ENCODE measurements around the gene WNT9B. TPM values are rescaled to one million over a fixed set of nuclear protein-coding genes. Genes with fewer than 3 reads are reported as not detected.

WNT9B gene
- total and polyA plus RNA-seq, 4 donors: 0.08 to 0.14 (median 0.10) TPM; not detected in 1

DNA sequence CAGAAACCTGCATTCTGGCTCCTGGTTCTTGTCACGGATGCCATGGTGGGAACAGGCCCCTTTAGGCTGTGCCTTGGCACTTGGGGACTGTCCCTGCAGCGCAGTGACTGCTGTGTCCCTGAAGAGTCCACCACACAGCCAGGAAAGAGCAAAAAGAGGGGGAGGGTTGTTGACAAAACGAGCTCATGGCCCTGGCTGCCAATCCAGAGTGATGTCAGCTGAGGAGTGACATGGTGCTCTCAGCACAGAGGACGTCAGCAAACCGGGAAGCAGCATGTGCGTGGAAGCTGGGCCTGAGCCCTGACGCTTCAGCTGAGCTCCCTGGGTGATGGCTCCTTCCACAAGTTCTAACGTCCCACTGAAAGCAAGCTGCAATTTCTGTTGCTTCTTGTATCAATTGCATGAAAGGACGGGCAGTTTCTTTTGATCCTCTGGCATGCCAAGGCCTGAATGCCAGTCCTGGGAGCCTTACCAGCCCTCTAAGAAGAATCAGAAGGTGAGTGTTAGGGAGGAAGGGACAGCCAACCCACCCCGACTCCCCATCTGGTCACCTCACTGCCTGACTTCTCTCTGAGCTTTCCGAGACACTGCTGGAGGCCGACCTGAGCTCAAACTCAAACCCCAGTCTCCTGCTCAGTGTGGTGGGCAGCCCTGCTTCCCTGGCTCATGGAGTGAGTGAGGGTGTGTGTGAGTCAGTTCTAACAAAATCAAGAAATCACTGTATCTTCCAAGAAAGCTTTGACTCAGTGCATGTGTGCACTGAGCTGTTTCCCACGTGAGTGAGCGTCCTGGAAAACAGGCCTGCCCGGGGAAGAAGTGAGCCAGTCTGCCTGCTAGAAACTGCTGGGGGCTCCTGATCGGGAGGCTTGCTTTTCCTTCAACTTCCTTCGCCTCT is 18.2 kb upstream of the WNT9B start:
- 69% methylated on average over 17 of the region's 17 CpGs for WGBS
- no peak overlapping the region for H3K9ac ChIP-seq (ENCODE audit: low read depth in 1 of 2, low read length in 2 of 2)
- H3K4me3 ChIP-seq (ENCODE audit: low read depth in 1 of 3, low read length in 3 of 3): no peak overlapping the region
- TF ChIP-seq TAF1 (conservative IDR thresholded peaks at IDR 0.05) (no peak), FOXA2 (IDR thresholded peaks at IDR 0.05) (peak; percentile 60), RXRA (IDR thresholded peaks at IDR 0.05) (peak in 1 of 2 donors; percentile 12)
- H3K9me3 ChIP-seq (ENCODE audit: control insufficient read depth in 4 of 4, low read length in 3 of 4): no peaks in the 10 kb centered on the region
- H3K27me3 ChIP-seq (ENCODE audit: control insufficient read depth in 4 of 4, insufficient read depth in 4 of 4, low read length in 3 of 4): no peaks in the 10 kb centered on the region
- no peaks in the 10 kb centered on the region for H3K36me3 ChIP-seq (ENCODE audit: control insufficient read depth in 4 of 4, insufficient read depth in 3 of 4, low read depth in 1 of 4, low read length in 3 of 4)
- DNase-seq (ENCODE audit: low spot score): no peak
- no peak overlapping the region for H3K27ac ChIP-seq (ENCODE audit: low read depth in 1 of 2, low read length in 2 of 2)
- peaks cover 0 to 9% (median 1%) of the 10 kb centered on the region in 4 donors for H3K4me1 ChIP-seq (ENCODE audit: control insufficient read depth in 4 of 4, insufficient read depth in 4 of 4, low read length in 3 of 4)

DNA sequence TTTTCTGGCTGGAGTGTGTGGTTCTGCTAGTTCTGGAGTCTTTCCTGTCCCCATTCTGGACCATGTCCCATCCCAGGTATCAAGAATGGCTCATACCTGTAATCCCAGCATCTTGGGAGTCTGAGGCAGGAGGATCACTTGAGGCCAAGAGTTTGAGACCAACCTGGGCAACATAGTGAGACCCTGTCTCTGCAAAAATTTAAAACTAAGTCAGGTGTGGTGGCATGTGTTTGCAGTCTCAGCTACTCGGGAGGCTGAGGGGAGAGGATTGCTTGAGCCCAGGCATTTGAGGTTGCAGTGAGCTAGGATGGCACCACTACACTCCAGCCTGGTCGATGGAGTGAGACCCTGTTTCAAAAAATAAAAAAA is 17.6 kb upstream of the WNT9B start:
- no peaks in the 10 kb centered on the region for H3K36me3 ChIP-seq (ENCODE audit: control insufficient read depth in 4 of 4, insufficient read depth in 3 of 4, low read depth in 1 of 4, low read length in 3 of 4)
- H3K27ac ChIP-seq (ENCODE audit: low read depth in 1 of 2, low read length in 2 of 2): no peak overlapping the region
- H3K27me3 ChIP-seq (ENCODE audit: control insufficient read depth in 4 of 4, insufficient read depth in 4 of 4, low read length in 3 of 4): no peaks in the 10 kb centered on the region
- TF ChIP-seq, protein P1, sequence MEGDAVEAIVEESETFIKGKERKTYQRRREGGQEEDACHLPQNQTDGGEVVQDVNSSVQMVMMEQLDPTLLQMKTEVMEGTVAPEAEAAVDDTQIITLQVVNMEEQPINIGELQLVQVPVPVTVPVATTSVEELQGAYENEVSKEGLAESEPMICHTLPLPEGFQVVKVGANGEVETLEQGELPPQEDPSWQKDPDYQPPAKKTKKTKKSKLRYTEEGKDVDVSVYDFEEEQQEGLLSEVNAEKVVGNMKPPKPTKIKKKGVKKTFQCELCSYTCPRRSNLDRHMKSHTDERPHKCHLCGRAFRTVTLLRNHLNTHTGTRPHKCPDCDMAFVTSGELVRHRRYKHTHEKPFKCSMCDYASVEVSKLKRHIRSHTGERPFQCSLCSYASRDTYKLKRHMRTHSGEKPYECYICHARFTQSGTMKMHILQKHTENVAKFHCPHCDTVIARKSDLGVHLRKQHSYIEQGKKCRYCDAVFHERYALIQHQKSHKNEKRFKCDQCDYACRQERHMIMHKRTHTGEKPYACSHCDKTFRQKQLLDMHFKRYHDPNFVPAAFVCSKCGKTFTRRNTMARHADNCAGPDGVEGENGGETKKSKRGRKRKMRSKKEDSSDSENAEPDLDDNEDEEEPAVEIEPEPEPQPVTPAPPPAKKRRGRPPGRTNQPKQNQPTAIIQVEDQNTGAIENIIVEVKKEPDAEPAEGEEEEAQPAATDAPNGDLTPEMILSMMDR (IDR thresholded peaks at IDR 0.05; ENCODE audit: low read depth, low read length, missing input control): no peak
- TF ChIP-seq RAD21 (IDR thresholded peaks at IDR 0.05) (no peak), HNF4G (IDR thresholded peaks at IDR 0.05) (no peak), RXRA (IDR thresholded peaks at IDR 0.05) (no peak), EGR1 (IDR thresholded peaks at IDR 0.05; ENCODE audit: low read depth in 2 of 2) (no peak), SP1 (IDR thresholded peaks at IDR 0.05) (no peak)
- TF ChIP-seq, protein P2, sequence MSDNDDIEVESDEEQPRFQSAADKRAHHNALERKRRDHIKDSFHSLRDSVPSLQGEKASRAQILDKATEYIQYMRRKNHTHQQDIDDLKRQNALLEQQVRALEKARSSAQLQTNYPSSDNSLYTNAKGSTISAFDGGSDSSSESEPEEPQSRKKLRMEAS (IDR thresholded peaks at IDR 0.05): no peak
- peaks cover 0 to 9% (median 1%) of the 10 kb centered on the region in 4 donors for H3K4me1 ChIP-seq (ENCODE audit: control insufficient read depth in 4 of 4, insufficient read depth in 4 of 4, low read length in 3 of 4)
- WGBS: 88% methylated on average over 2 of the region's 2 CpGs
- DNase-seq (ENCODE audit: low spot score): no peak
- no peaks in the 10 kb centered on the region for H3K9me3 ChIP-seq (ENCODE audit: control insufficient read depth in 4 of 4, low read length in 3 of 4)
- no peak overlapping the region for H3K9ac ChIP-seq (ENCODE audit: low read depth in 1 of 2, low read length in 2 of 2)
- no peak overlapping the region for H3K4me3 ChIP-seq (ENCODE audit: low read depth in 1 of 3, low read length in 3 of 3)

DNA sequence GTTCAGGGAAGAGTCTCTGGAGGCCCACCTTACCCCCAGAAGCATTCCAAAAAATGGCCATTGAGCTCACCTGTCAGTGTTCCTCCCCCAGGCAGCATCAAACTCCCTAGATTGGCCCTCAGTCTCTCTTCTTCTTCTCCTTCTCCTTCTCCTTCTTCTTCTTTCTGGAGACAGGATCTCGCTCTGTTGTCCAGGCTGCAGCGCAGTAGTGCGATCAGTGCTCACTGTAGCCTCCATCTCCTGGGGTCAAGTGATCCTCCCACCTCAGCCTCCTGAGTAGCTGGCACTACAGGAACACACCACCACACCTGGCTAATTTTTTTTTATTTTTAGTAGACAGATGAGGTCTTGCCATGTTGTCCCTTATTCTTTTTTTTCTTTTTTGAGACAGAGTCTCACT is 16.5 kb upstream of the WNT9B start:
- Histone ChIP-seq H3K9me3 (ENCODE audit: control insufficient read depth in 4 of 4, low read length in 3 of 4) (no peaks in the 10 kb centered on the region), H3K27ac (ENCODE audit: low read depth in 1 of 2, low read length in 2 of 2) (no peak overlapping the region), H3K4me3 (ENCODE audit: low read depth in 1 of 3, low read length in 3 of 3) (no peak overlapping the region), H3K4me1 (ENCODE audit: control insufficient read depth in 4 of 4, insufficient read depth in 4 of 4, low read length in 3 of 4) (peaks cover 0 to 9% (median 1%) of the 10 kb centered on the region in 4 donors), H3K9ac (ENCODE audit: low read depth in 1 of 2, low read length in 2 of 2) (no peak overlapping the region), H3K27me3 (ENCODE audit: control insufficient read depth in 4 of 4, insufficient read depth in 4 of 4, low read length in 3 of 4) (no peaks in the 10 kb centered on the region), H3K36me3 (ENCODE audit: control insufficient read depth in 4 of 4, insufficient read depth in 3 of 4, low read depth in 1 of 4, low read length in 3 of 4) (no peaks in the 10 kb centered on the region)
- DNase-seq (ENCODE audit: low spot score): no peak
- WGBS: 100% methylated on average over 3 of the region's 3 CpGs
- TF ChIP-seq, protein P2 (IDR thresholded peaks at IDR 0.05): no peak
- TF ChIP-seq RAD21 (IDR thresholded peaks at IDR 0.05): no peak
- no peak for TF ChIP-seq EGR1 (IDR thresholded peaks at IDR 0.05; ENCODE audit: low read depth in 2 of 2)
- TF ChIP-seq, protein P1 (IDR thresholded peaks at IDR 0.05; ENCODE audit: low read depth, low read length, missing input control): no peak
- no peak for TF ChIP-seq SP1 (IDR thresholded peaks at IDR 0.05)
- no peak for TF ChIP-seq HNF4A (conservative IDR thresholded peaks at IDR 0.05)
- TF ChIP-seq RXRA (IDR thresholded peaks at IDR 0.05): no peak
- TF ChIP-seq HNF4G (IDR thresholded peaks at IDR 0.05): no peak
- no peak for TF ChIP-seq TAF1 (conservative IDR thresholded peaks at IDR 0.05)
- TF ChIP-seq, protein P3, sequence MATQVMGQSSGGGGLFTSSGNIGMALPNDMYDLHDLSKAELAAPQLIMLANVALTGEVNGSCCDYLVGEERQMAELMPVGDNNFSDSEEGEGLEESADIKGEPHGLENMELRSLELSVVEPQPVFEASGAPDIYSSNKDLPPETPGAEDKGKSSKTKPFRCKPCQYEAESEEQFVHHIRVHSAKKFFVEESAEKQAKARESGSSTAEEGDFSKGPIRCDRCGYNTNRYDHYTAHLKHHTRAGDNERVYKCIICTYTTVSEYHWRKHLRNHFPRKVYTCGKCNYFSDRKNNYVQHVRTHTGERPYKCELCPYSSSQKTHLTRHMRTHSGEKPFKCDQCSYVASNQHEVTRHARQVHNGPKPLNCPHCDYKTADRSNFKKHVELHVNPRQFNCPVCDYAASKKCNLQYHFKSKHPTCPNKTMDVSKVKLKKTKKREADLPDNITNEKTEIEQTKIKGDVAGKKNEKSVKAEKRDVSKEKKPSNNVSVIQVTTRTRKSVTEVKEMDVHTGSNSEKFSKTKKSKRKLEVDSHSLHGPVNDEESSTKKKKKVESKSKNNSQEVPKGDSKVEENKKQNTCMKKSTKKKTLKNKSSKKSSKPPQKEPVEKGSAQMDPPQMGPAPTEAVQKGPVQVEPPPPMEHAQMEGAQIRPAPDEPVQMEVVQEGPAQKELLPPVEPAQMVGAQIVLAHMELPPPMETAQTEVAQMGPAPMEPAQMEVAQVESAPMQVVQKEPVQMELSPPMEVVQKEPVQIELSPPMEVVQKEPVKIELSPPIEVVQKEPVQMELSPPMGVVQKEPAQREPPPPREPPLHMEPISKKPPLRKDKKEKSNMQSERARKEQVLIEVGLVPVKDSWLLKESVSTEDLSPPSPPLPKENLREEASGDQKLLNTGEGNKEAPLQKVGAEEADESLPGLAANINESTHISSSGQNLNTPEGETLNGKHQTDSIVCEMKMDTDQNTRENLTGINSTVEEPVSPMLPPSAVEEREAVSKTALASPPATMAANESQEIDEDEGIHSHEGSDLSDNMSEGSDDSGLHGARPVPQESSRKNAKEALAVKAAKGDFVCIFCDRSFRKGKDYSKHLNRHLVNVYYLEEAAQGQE (IDR thresholded peaks at IDR 0.05): no peak
- no peak for TF ChIP-seq FOXA1 (IDR thresholded peaks at IDR 0.05)
- TF ChIP-seq, protein P4, sequence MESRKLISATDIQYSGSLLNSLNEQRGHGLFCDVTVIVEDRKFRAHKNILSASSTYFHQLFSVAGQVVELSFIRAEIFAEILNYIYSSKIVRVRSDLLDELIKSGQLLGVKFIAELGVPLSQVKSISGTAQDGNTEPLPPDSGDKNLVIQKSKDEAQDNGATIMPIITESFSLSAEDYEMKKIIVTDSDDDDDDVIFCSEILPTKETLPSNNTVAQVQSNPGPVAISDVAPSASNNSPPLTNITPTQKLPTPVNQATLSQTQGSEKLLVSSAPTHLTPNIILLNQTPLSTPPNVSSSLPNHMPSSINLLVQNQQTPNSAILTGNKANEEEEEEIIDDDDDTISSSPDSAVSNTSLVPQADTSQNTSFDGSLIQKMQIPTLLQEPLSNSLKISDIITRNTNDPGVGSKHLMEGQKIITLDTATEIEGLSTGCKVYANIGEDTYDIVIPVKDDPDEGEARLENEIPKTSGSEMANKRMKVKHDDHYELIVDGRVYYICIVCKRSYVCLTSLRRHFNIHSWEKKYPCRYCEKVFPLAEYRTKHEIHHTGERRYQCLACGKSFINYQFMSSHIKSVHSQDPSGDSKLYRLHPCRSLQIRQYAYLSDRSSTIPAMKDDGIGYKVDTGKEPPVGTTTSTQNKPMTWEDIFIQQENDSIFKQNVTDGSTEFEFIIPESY (IDR thresholded peaks at IDR 0.05): no peak
- TF ChIP-seq, protein P5, sequence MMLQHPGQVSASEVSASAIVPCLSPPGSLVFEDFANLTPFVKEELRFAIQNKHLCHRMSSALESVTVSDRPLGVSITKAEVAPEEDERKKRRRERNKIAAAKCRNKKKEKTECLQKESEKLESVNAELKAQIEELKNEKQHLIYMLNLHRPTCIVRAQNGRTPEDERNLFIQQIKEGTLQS (IDR thresholded peaks at IDR 0.05): no peak

Measured in liver (tissue), 9 donors.